Tibial nerve (tissue), 4 donors: ENCODE data around the gene INSYN2B. TPM values are rescaled to one million over a fixed set of nuclear protein-coding genes. Genes with fewer than 3 reads are reported as not detected.

Experiments used
- DNase-seq, 2 donors: peaks; one replicate each; pipeline ENCODE4 v3.0.0-alpha.2; 2019; ENCODE audit warnings: low spot score in 2 of 2
- H3K27ac ChIP-seq, 4 donors: fragments of 200-600 bp; sonication (generic) in 3 of 4; one replicate each; pipeline ENCODE4 v1.5.1; 2017 to 2019; ENCODE audit warnings: mild to moderate bottlenecking in 1 of 4
- H3K27me3 ChIP-seq, 2 donors: fragments of 200-600 bp; sonication (generic) in 1 of 2; one replicate each; pipeline versions ENCODE4 v1.5.1 to v1.6.0; 2017 to 2019
- H3K36me3 ChIP-seq, 3 donors: fragments of 200-600 bp; sonication (generic); one replicate each; pipeline ENCODE4 v1.5.1; 2018 to 2019
- H3K4me1 ChIP-seq, 4 donors: fragments of 200-600 bp; sonication (generic) in 3 of 4; one replicate each; pipeline ENCODE4 v1.5.1; 2017 to 2019
- H3K4me3 ChIP-seq, 4 donors: fragments of 200-600 bp; sonication (generic) in 3 of 4; one replicate each; pipeline ENCODE4 v1.5.1; 2017 to 2019; ENCODE audit warnings: mild to moderate bottlenecking in 1 of 4, moderate library complexity in 1 of 4
- H3K9me3 ChIP-seq, 4 donors: fragments of 200-600 bp; sonication (generic) in 3 of 4; one replicate each; pipeline ENCODE4 v1.5.1; 2017 to 2019
- CTCF ChIP-seq, 5 experiments: fragments of 200-600 bp in 3 of 5; fragments of 450-650 bp in 2 of 5; sonication (generic) in 3 of 5; IDR thresholded peaks; one replicate each; pipeline ENCODE4 v1.5.1; 2016 to 2019; ENCODE audit warnings: antibody characterized with exemption in 5 of 5, mild to moderate bottlenecking in 3 of 5, moderate library complexity in 2 of 5
- EP300 ChIP-seq, 2 donors: sonication (generic); formaldehyde crosslinking; IDR thresholded peaks; one replicate each; pipeline ENCODE4 v1.6.1; 2017; ENCODE audit warnings: antibody characterized with exemption in 2 of 2, mild to moderate bottlenecking in 1 of 2
- POLR2A ChIP-seq, 2 donors: fragments of 450-650 bp; IDR thresholded peaks; one replicate each; pipeline ENCODE4 v1.6.1; 2017; ENCODE audit warnings: antibody characterized with exemption in 2 of 2, mild to moderate bottlenecking in 2 of 2, moderate library complexity in 2 of 2
- WGBS, 2 donors: methylation state at CpG; one replicate each; pipeline ENCODE4 v1.1.5; 2018; 5-methylcytosine and 5-hydroxymethylcytosine counted together
- total RNA-seq, 4 donors: library from RNA; depleted of rRNA; stranded (reverse); fragments of >200 nt; gene quantifications; one replicate each; pipeline ENCODE4 v1.1.0, GENCODE V29; 2016

The INSYN2B gene
- total RNA-seq, result 1 to 10 TPM in 1 of 4 donors, under 1 TPM in 1, not detected in 2; 0.60 to 4.2 TPM

GRCh38 chr5:169980418-169981053 lies at the start of gene INSYN2B:
Gene INSYN2B, minus strand, starts transcription at chr5:169980495. Its CDS starts 96,597 bp downstream, at chr5:169883898.
- Histone ChIP-seq H3K4me1 (peaks cover 0 to 13% (median 0%) of the 10 kb centered on the region in 4 donors), H3K36me3 (no peaks in the 10 kb centered on the region), H3K9me3 (no peaks in the 10 kb centered on the region), H3K27me3 (no peaks in the 10 kb centered on the region), H3K4me3 (peak within 1 kb of the TSS in 1 of 4 donors; percentile 2), H3K27ac (no peak within 1 kb of the TSS)
- TF ChIP-seq CTCF (IDR thresholded peaks at IDR 0.05), result peak; percentile 42 to 68 (median 47)
- TF ChIP-seq EP300 (IDR thresholded peaks at IDR 0.05), result no peak
- DNase-seq, result peak; percentile 16 to 47
- WGBS, 2 donors, result 4 to 11% methylated on average over 11 of the region's 11 CpGs

- no peaks in the 10 kb centered on the region for H3K27me3 ChIP-seq
- H3K9me3 ChIP-seq, result no peaks in the 10 kb centered on the region
- 52 to 60% methylated on average over 2 of the region's 2 CpGs for WGBS, 2 donors
- no peaks in the 10 kb centered on the region for H3K36me3 ChIP-seq
- no peak for TF ChIP-seq EP300 (IDR thresholded peaks at IDR 0.05)
- TF ChIP-seq POLR2A (IDR thresholded peaks at IDR 0.05), result no peak
- no peak for TF ChIP-seq CTCF (IDR thresholded peaks at IDR 0.05)
- DNase-seq, result no peak
- no peak overlapping the region for H3K27ac ChIP-seq
- no peaks in the 10 kb centered on the region for H3K4me1 ChIP-seq
- no peak overlapping the region for H3K4me3 ChIP-seq
Observed at GRCh38 chr5:170028124-170028523, 47.8 kb upstream of the INSYN2B start.

- Histone ChIP-seq H3K4me3 (no peak overlapping the region), H3K36me3 (no peaks in the 10 kb centered on the region), H3K4me1 (no peaks in the 10 kb centered on the region), H3K27me3 (no peaks in the 10 kb centered on the region), H3K27ac (no peak overlapping the region), H3K9me3 (no peaks in the 10 kb centered on the region)
- WGBS, 2 donors, result 84 to 89% methylated on average over 8 of the region's 8 CpGs
- TF ChIP-seq CTCF (IDR thresholded peaks at IDR 0.05), result no peak
- TF ChIP-seq EP300 (IDR thresholded peaks at IDR 0.05), result no peak
- no peak for TF ChIP-seq POLR2A (IDR thresholded peaks at IDR 0.05)
- DNase-seq, result no peak
Observed at GRCh38 chr5:170025853-170026252, 45.6 kb upstream of the INSYN2B start.

GRCh38 chr5:170021506-170021905 lies 41.2 kb upstream of the INSYN2B start:
- 84 to 87% methylated on average over 8 of the region's 8 CpGs for WGBS, 2 donors
- Histone ChIP-seq H3K36me3 (no peaks in the 10 kb centered on the region), H3K9me3 (no peaks in the 10 kb centered on the region), H3K4me3 (no peak overlapping the region), H3K4me1 (no peaks in the 10 kb centered on the region), H3K27ac (no peak overlapping the region), H3K27me3 (no peaks in the 10 kb centered on the region)
- no peak for DNase-seq
- TF ChIP-seq EP300 (IDR thresholded peaks at IDR 0.05) (no peak), POLR2A (IDR thresholded peaks at IDR 0.05) (no peak), CTCF (IDR thresholded peaks at IDR 0.05) (no peak)

- no peak overlapping the region for H3K27ac ChIP-seq
- H3K4me1 ChIP-seq, result no peaks in the 10 kb centered on the region
- no peaks in the 10 kb centered on the region for H3K36me3 ChIP-seq
- no peak for DNase-seq
- no peaks in the 10 kb centered on the region for H3K27me3 ChIP-seq
- TF ChIP-seq CTCF (IDR thresholded peaks at IDR 0.05), result no peak
- 86 to 89% methylated on average over 3 of the region's 3 CpGs for WGBS, 2 donors
- H3K9me3 ChIP-seq, result no peaks in the 10 kb centered on the region
- H3K4me3 ChIP-seq, result no peak overlapping the region
Observed at GRCh38 chr5:170020423-170020822, 40.1 kb upstream of the INSYN2B start.
